ENCODE data around the gene CMTM7.
A peak's percentile ranks its signal among the peaks of the same experiment; 100 is the strongest.

CMTM7 gene

GRCh38 chr3:32391643-32392535, at the start of gene CMTM7:
Gene CMTM7, plus strand, starts transcription at chr3:32391853. Its CDS starts 54 bp downstream, at chr3:32391907.
- DNase-seq (ENCODE audit: low read depth in 2 of 2), result peak; percentile 29 to 49

- DNase-seq (ENCODE audit: low read depth in 2 of 2), result no peak
Observed at GRCh38 chr3:32347343-32348125, 44.1 kb upstream of the CMTM7 start.

- DNase-seq (ENCODE audit: low read depth in 2 of 2), result no peak
Observed at GRCh38 chr3:32349184-32349583, 42.5 kb upstream of the CMTM7 start.

GRCh38 chr3:32352563-32352962, 39.1 kb upstream of the CMTM7 start:
- DNase-seq (ENCODE audit: low read depth in 2 of 2), result no peak

GRCh38 chr3:32353351-32353750, 38.3 kb upstream of the CMTM7 start:
- DNase-seq (ENCODE audit: low read depth in 2 of 2), result no peak

GRCh38 chr3:32354362-32354778, 37.3 kb upstream of the CMTM7 start:
- DNase-seq (ENCODE audit: low read depth in 2 of 2), result no peak

- no peak for DNase-seq (ENCODE audit: low read depth in 2 of 2)
Observed at GRCh38 chr3:32355751-32356291, 35.8 kb upstream of the CMTM7 start.

GRCh38 chr3:32359766-32360492, 31.7 kb upstream of the CMTM7 start:
- no peak for DNase-seq (ENCODE audit: low read depth in 2 of 2)

- DNase-seq (ENCODE audit: low read depth in 2 of 2), result no peak
Observed at GRCh38 chr3:32360493-32360827, 31.2 kb upstream of the CMTM7 start.

GRCh38 chr3:32366638-32367397, 24.8 kb upstream of the CMTM7 start:
- DNase-seq (ENCODE audit: low read depth in 2 of 2), result no peak

GRCh38 chr3:32367442-32367841, 24.2 kb upstream of the CMTM7 start:
- DNase-seq (ENCODE audit: low read depth in 2 of 2), result no peak

GRCh38 chr3:32371461-32372212, 20.0 kb upstream of the CMTM7 start:
- no peak for DNase-seq (ENCODE audit: low read depth in 2 of 2)

GRCh38 chr3:32372213-32372490, 19.5 kb upstream of the CMTM7 start:
- DNase-seq (ENCODE audit: low read depth in 2 of 2), result no peak

GRCh38 chr3:32373276-32373675, 18.4 kb upstream of the CMTM7 start:
- DNase-seq (ENCODE audit: low read depth in 2 of 2), result no peak

- no peak for DNase-seq (ENCODE audit: low read depth in 2 of 2)
Observed at GRCh38 chr3:32373844-32374243, 17.8 kb upstream of the CMTM7 start.

- peak; percentile 49 to 54 for DNase-seq (ENCODE audit: low read depth in 2 of 2)
Observed at GRCh38 chr3:32374788-32375595, 16.7 kb upstream of the CMTM7 start.

GRCh38 chr3:32375596-32375930, 16.1 kb upstream of the CMTM7 start:
- DNase-seq (ENCODE audit: low read depth in 2 of 2), result no peak

- DNase-seq (ENCODE audit: low read depth in 2 of 2), result no peak
Observed at GRCh38 chr3:32376115-32376514, 15.5 kb upstream of the CMTM7 start.

- no peak for DNase-seq (ENCODE audit: low read depth in 2 of 2)
Observed at GRCh38 chr3:32379831-32380500, 11.7 kb upstream of the CMTM7 start.
